NB4 (cell line): ENCODE data around the gene PRKCE.

Source experiments
- DNase-seq: peaks from one replicate; pipeline ENCODE4 v3.0.0; 2010; ENCODE audit warnings: low read depth
- H3K4me3 ChIP-seq: one replicate; pipeline ENCODE4 v1.5.1; 2011; ENCODE audit warnings: mild to moderate bottlenecking, low read depth, low read length, moderate library complexity
- CTCF ChIP-seq: IDR thresholded peaks from one replicate; pipeline ENCODE4 v1.5.1; 2012; ENCODE audit warnings: low read depth, low read length
- MAX ChIP-seq: IDR thresholded peaks from 2 replicates; pipeline ENCODE4 v1.6.1; 2011; ENCODE audit warnings: low read depth, low read length
- MYC ChIP-seq: IDR thresholded peaks from 2 replicates; pipeline ENCODE4 v1.6.1; 2011; ENCODE audit warnings: low read depth, low read length
- POLR2A ChIP-seq: IDR thresholded peaks from 2 replicates; pipeline ENCODE4 v1.6.1; 2011; ENCODE audit warnings: mild to moderate bottlenecking; ENCODE audit not compliant: insufficient read length; ENCODE audit errors: extremely low read depth

PRKCE gene

GRCh38 chr2:45793305-45793962 lies 142.0 kb downstream of the PRKCE start:
- no peak for TF ChIP-seq MAX
- no peak for DNase-seq
- no peak overlapping the region for H3K4me3 ChIP-seq

GRCh38 chr2:45794134-45794617 lies 142.7 kb downstream of the PRKCE start:
- TF ChIP-seq POLR2A (no peak), CTCF (no peak), MYC (no peak), MAX (no peak)

GRCh38 chr2:45796500-45796899 lies 145.0 kb downstream of the PRKCE start:
- no peak for DNase-seq
- H3K4me3 ChIP-seq, result no peak overlapping the region
- TF ChIP-seq MYC (no peak), MAX (no peak), POLR2A (no peak)

More at GRCh38 chr2:45794134-45794617, 142.7 kb downstream of the PRKCE start:
- no peak overlapping the region for H3K4me3 ChIP-seq
- DNase-seq, result no peak

- DNase-seq, result no peak
- H3K4me3 ChIP-seq, result no peak overlapping the region
- no peak for TF ChIP-seq MYC
- TF ChIP-seq POLR2A, result no peak
- TF ChIP-seq MAX, result no peak
These were observed 146.2 kb downstream of the PRKCE start for GRCh38 chr2:45797451-45798230.

GRCh38 chr2:45799679-45800381 lies 148.4 kb downstream of the PRKCE start:
- TF ChIP-seq MAX (no peak), MYC (no peak), CTCF (no peak)
- no peak overlapping the region for H3K4me3 ChIP-seq
- DNase-seq, result no peak

GRCh38 chr2:45802499-45803138 lies 151.1 kb downstream of the PRKCE start:
- no peak overlapping the region for H3K4me3 ChIP-seq
- no peak for DNase-seq
- TF ChIP-seq MAX (no peak), POLR2A (no peak), MYC (no peak), CTCF (no peak)
